RWPE1 (cell line): ENCODE measurements around the gene MAP1B.
A peak's percentile ranks its signal among the peaks of the same experiment; 100 is the strongest.

Experiments
- CTCF ChIA-PET: fragments of 350-600 bp; sonication (Branson Sonifier 250); formaldehyde crosslinking; extraction: SDS; loops from one replicate; lab custom pipeline; 2021; lab: Yijun Ruan, JAX
- POLR2A ChIA-PET: fragments of 400-600 bp; formaldehyde crosslinking; extraction: SDS; loops from one replicate; lab custom pipeline; 2020; ENCODE audit warnings: antibody characterized with exemption; ENCODE audit not compliant: low non-redundant PET; lab: Yijun Ruan, JAX
- DNase-seq: peaks from one replicate; pipeline ENCODE4 v3.0.0; 2012; ENCODE audit warnings: low spot score
- H3K27ac ChIP-seq: fragments of 450-650 bp; 2 replicates; pipeline ENCODE4 v1.5.1; 2017
- CTCF ChIP-seq: fragments of 450-650 bp; conservative IDR thresholded peaks from 2 replicates; pipeline ENCODE4 v1.5.1; 2017; ENCODE audit warnings: low read depth, mild to moderate bottlenecking

MAP1B gene

DNA sequence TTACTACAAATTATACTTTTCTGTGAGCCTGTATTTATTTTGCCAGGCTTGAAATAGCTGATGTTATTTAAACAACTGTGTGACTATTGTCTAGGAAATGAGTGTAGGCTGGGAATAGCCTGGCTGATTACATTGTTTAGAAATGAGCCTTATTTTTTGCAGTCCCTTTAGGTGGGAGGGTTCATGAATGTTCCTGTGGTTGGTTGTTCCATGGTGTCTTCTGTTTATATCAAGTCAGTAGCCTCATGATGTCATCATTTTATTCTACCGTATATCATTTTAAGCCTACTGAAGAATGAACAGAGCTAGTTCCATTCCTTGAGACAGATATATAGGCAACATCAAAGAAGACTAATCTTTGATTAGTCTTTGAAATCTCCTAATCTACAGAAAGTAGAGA lies 53.1 kb downstream of the MAP1B start:
- no peak overlapping the region for H3K27ac ChIP-seq
- ChIA-PET CTCF (interaction anchor here (0.7 to 0.9 kb wide), 2 partner anchors 19 to 721 kb away, joined by 3 to 4 read pairs; no protein-coding TSS in a partner anchor), POLR2A (no interaction called here)
- DNase-seq: no peak
- TF ChIP-seq CTCF: no peak

DNA sequence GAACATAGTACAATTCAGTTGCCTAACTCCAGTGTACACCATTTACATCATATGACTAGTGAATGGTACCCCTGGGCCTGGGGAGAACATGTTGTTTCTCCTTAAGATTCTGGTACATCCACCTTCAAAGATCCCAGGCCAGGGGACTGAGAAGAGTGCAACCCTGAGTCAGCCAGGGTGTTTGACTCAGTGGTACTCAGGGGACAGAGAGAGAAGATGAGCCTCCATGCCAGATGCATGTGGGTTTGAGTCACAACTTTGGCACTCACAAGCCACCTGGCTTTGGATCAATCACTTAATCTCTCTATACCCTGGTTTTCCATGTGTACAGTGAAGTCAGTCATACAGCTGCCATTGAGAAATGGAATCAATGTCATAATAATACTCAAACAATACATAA lies 53.7 kb downstream of the MAP1B start:
- no peak for TF ChIP-seq CTCF
- ChIA-PET CTCF (interaction anchor here (0.7 kb wide), 1 partner anchor 720 kb away, joined by 4 read pairs; no protein-coding TSS in a partner anchor), POLR2A (no interaction called here)
- no peak for DNase-seq
- H3K27ac ChIP-seq: no peak overlapping the region

GRCh38 chr5:72161951-72162350 lies 54.7 kb downstream of the MAP1B start:
- no peak for TF ChIP-seq CTCF

DNA sequence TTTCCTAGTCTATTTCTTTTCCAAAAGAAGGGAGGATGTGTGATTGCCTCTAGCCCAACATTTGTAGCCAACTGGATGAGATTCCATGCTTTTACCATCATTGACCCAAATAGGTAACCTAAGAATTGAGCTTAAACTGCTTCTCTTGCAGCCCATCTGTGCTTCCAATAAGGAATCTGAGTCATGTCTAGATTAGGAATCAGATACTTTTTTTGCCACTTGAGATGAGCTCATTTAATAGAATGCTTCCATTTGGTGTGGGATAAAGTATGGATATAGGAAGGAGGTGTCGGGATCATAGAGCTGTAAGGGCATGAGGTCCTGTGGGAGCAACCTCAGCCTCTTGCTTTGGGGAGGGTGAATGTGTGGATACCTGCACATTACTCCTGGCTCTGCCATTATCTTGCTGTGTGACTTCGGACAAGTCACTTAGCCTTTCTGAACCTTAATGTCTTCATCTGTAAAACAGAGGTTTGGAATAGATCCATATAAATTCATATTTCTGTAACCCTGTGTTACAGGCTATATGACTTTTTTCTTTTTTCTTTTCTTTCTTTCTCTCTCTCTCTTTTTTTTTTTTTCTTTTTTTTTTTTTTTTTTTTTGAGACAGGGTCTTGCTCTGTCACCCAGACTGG lies 56.2 kb downstream of the MAP1B start:
- ChIA-PET CTCF (no interaction called here), POLR2A (interaction anchor here (0.5 to 0.7 kb wide), 2 partner anchors 10 to 144 kb away, joined by 3 read pairs; no protein-coding TSS in a partner anchor)
- no peak overlapping the region for H3K27ac ChIP-seq
- no peak for TF ChIP-seq CTCF
- no peak for DNase-seq

More at GRCh38 chr5:72161951-72162350, 54.7 kb downstream of the MAP1B start:
- DNase-seq: no peak
- ChIA-PET CTCF (interaction anchor here (0.6 kb wide), 1 partner anchor 711 kb away, joined by 3 read pairs; no protein-coding TSS in a partner anchor), POLR2A (no interaction called here)
- no peak overlapping the region for H3K27ac ChIP-seq

DNA sequence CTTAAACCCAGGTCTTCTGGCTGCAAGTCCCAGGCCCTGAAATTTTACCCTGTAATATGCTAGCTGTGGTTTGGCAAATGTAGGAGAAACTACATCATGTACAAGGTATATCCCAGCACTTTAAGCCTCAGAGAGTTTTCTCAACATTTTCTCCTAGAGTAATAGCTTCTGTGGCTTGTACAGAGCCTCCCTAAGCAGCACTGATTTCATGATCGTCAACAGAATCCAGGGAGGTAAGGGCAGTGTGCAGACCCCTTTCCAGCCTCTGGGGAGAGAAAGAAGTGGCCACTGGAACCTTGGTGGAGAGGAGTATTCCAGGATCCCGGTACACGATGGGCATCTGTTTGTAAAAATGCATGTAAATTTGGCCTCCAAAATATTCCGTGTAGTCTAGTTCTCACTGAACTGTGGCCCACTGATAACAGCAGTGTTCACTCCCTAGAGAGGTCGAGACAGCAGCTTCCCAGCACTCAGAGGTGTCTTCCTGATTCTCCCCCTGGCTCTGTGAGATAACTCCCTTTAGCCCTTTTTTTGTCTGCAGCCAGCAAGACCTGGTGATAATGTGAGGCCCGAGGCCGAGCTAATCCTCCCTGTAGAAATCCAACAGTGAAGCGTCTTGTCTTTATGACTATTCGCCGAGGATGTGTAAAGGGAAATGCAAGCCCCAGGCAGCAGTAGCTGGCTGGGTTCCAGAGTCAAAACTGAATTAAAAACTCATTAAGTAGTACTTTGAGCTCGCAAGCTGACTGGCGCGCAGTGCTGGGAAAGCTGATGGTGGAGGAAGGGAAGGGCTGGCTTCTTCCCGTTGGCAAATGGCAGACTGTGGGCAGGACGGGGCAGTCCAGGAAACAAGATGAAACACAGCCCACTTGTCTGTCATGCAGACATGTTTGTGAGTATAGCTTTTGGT lies 59.0 kb downstream of the MAP1B start:
- peak; percentile 70 for DNase-seq
- TF ChIP-seq CTCF: no peak
- POLR2A ChIA-PET: interaction anchor here (0.6 kb wide), 1 partner anchor 132 kb away, joined by 4 read pairs; no protein-coding TSS in a partner anchor
- CTCF ChIA-PET: interaction anchor here (0.5 to 1.5 kb wide), 6 partner anchors 9 to 800 kb away, joined by 3 to 7 read pairs (median 3); no protein-coding TSS in a partner anchor
- peak overlapping the region; percentile 91 for H3K27ac ChIP-seq

- DNase-seq: no peak
- H3K27ac ChIP-seq: no peak overlapping the region
- TF ChIP-seq CTCF: no peak
- ChIA-PET POLR2A (interaction anchor here (0.6 kb wide), 2 partner anchors 12 to 131 kb away, joined by 3 to 4 read pairs; no protein-coding TSS in a partner anchor), CTCF (interaction anchor here (0.5 to 1.4 kb wide), 4 partner anchors 11 to 799 kb away, joined by 3 to 5 read pairs (median 4); no protein-coding TSS in a partner anchor)
Observed at GRCh38 chr5:72167257-72167656, 60.0 kb downstream of the MAP1B start.
